K562 (cell line): ENCODE data around the gene GCN1. TPM values are rescaled to one million over a fixed set of nuclear protein-coding genes. Genes with fewer than 3 reads are reported as not detected.

ENCODE experiments used
- ATAC-seq: fragments of 200-7000 bp; cut with Tn5 transposase; 3 replicates; pipeline ENCODE4 v1.9.1; 2020; ENCODE audit warnings: moderate library complexity
- Bru-seq: library from RNA; stranded (reverse); fragments of 400-500 nt; gene quantifications from one replicate; lab custom pipeline; 2021; lab: Mats Ljungman, UMichigan
- BruChase-seq, 2 experiments: library from RNA; stranded (reverse); fragments of 400-500 nt; gene quantifications; one replicate each; lab custom pipeline; 2021; lab: Mats Ljungman, UMichigan
- BruUV-seq: library from RNA; stranded (reverse); fragments of 400-500 nt; replicated peaks from 2 replicates; lab custom pipeline; 2021; lab: Mats Ljungman, UMichigan
- CTCF ChIA-PET: fragments of 300-600 bp; formaldehyde crosslinking; extraction: SDS; loops from one replicate; lab custom pipeline; 2021; ENCODE audit warnings: low intra/inter-chr PET ratio; lab: Yijun Ruan, JAX
- POLR2A ChIA-PET: fragments of 300-600, 350-650 bp; sonication (Branson Sonifier 250); formaldehyde crosslinking; extraction: SDS; loops from one replicate; lab custom pipeline; 2021; ENCODE audit warnings: antibody characterized with exemption, inconsistent platforms; lab: Yijun Ruan, JAX
- DNase-seq, 4 experiments: peaks; one replicate each; pipeline versions ENCODE4 v3.0.0 to v3.0.0-alpha.2; 2011 to 2018; ENCODE audit warnings: low spot score in 3 of 4, mixed read lengths in 3 of 4; ENCODE audit errors: extremely low read depth in 1 of 4
- FAIRE-seq: peaks from 2 replicates; lab custom pipeline; 2011; peaks lifted over from hg19 to GRCh38; lab: Jason Lieb, UNC
- H2AFZ ChIP-seq: 2 replicates; pipeline ENCODE4 v1.6.0; 2011; ENCODE audit warnings: low read depth, low read length, control low read depth, inconsistent platforms
- H3K27ac ChIP-seq: fragments of 200-600 bp; 3 replicates; pipeline ENCODE4 v1.8.0; 2011; ENCODE audit warnings: low read depth, mild to moderate bottlenecking, control low read depth, inconsistent platforms, low read length, moderate library complexity, mixed read lengths; ENCODE audit errors: extremely low read depth
- H3K27me3 ChIP-seq, 2 experiments: fragments of 300-600 bp in 1 of 2; 2 replicates in 1 of 2; 3 replicates in 1 of 2; pipeline versions ENCODE4 v1.6.0 to v1.8.0; 2011; ENCODE audit warnings: inconsistent platforms in 2 of 2, low read length in 2 of 2, mild to moderate bottlenecking in 1 of 2, mixed read lengths in 1 of 2, moderate library complexity in 1 of 2; ENCODE audit not compliant: control insufficient read depth in 2 of 2, insufficient read depth in 2 of 2
- H3K36me3 ChIP-seq: fragments of 300-600 bp; 3 replicates; pipeline ENCODE4 v1.8.0; 2011; ENCODE audit warnings: mild to moderate bottlenecking, low read length, inconsistent platforms; ENCODE audit not compliant: control insufficient read depth, insufficient read depth
- H3K4me1 ChIP-seq, 2 experiments: fragments of 200-600 bp in 1 of 2; replicated peaks in 1 of 2; 2 replicates in 1 of 2; 3 replicates in 1 of 2; pipeline versions ENCODE4 v1.5.1 to v1.8.0; 2011; ENCODE audit warnings: inconsistent platforms in 2 of 2, low read length in 2 of 2, mild to moderate bottlenecking in 1 of 2, mixed read lengths in 1 of 2, moderate library complexity in 1 of 2; ENCODE audit not compliant: control insufficient read depth in 2 of 2, insufficient read depth in 2 of 2
- H3K4me2 ChIP-seq: 2 replicates; pipeline ENCODE4 v1.6.1; 2011; ENCODE audit warnings: low read length, control low read depth, inconsistent platforms, mixed read lengths; ENCODE audit not compliant: insufficient read depth
- H3K4me3 ChIP-seq: fragments of 200-600 bp; sonication (generic), shearing (Covaris generic); 2 replicates; pipeline ENCODE4 v1.5.1; 2016; ENCODE audit warnings: control low read depth, inconsistent platforms
- H3K79me2 ChIP-seq: fragments of 200-600 bp; 3 replicates; pipeline ENCODE4 v1.8.0; 2011; ENCODE audit warnings: low read length, inconsistent platforms; ENCODE audit not compliant: control insufficient read depth, insufficient read depth
- H3K9ac ChIP-seq, 2 experiments: 2 replicates each; pipeline versions ENCODE4 v1.6.0 to v1.6.1; 2011; ENCODE audit warnings: low read depth in 2 of 2, low read length in 2 of 2, control low read depth in 1 of 2, inconsistent platforms in 1 of 2, mild to moderate bottlenecking in 1 of 2, mixed read lengths in 1 of 2; ENCODE audit not compliant: insufficient read depth in 1 of 2
- H3K9me1 ChIP-seq: one replicate; pipeline ENCODE4 v1.6.0; 2011; ENCODE audit warnings: inconsistent platforms, mild to moderate bottlenecking, low read length, moderate library complexity; ENCODE audit not compliant: control insufficient read depth, insufficient read depth
- H3K9me3 ChIP-seq: replicated peaks from 2 replicates; pipeline ENCODE4 v1.5.1; 2011; ENCODE audit warnings: low read depth, low read length, inconsistent platforms; ENCODE audit not compliant: control insufficient read depth, insufficient read depth
- H4K20me1 ChIP-seq: replicated peaks from 2 replicates; pipeline ENCODE4 v1.6.1; 2011; ENCODE audit warnings: low read length, inconsistent platforms, mixed read lengths; ENCODE audit not compliant: control insufficient read depth, insufficient read depth
- CHD2 ChIP-seq: IDR thresholded peaks from 2 replicates; pipeline ENCODE4 v1.6.1; 2011; ENCODE audit warnings: low read depth, low read length
- EGR1 ChIP-seq: fragments of 450-650 bp; conservative IDR thresholded peaks from 2 replicates; pipeline ENCODE4 v1.6.1; 2017; ENCODE audit warnings: mild to moderate bottlenecking
- EZH2 ChIP-seq: IDR thresholded peaks from 2 replicates; pipeline ENCODE4 v1.6.1; 2012; ENCODE audit warnings: low read depth, mild to moderate bottlenecking, inconsistent platforms, low read length, borderline replicate concordance
- FIP1L1 ChIP-seq: fragments of 200-400 bp; formaldehyde crosslinking; IDR thresholded peaks from 2 replicates; pipeline ENCODE4 v1.6.1; 2018; ENCODE audit warnings: mild to moderate bottlenecking, low read depth, low read length; ENCODE audit not compliant: poor library complexity, severe bottlenecking
- PHB2 ChIP-seq: fragments of 450-650 bp; IDR thresholded peaks from 2 replicates; pipeline ENCODE4 v1.6.1; 2017; ENCODE audit warnings: low read depth
- POLR3G ChIP-seq: IDR thresholded peaks from 2 replicates; pipeline ENCODE4 v1.6.1; 2011; ENCODE audit not compliant: insufficient read length, insufficient replicate concordance; ENCODE audit errors: extremely low read depth
- RUNX1 ChIP-seq: sonication (generic); IDR thresholded peaks from 2 replicates; pipeline ENCODE4 v1.6.1; 2016; ENCODE audit warnings: antibody characterized with exemption, low read depth
- SRSF1 ChIP-seq: fragments of 200-400 bp; formaldehyde crosslinking; IDR thresholded peaks from 2 replicates; pipeline ENCODE4 v1.6.1; 2017; ENCODE audit warnings: mild to moderate bottlenecking, low read depth, low read length, moderate library complexity
- ZFP36 ChIP-seq: fragments of 150-350 bp; IDR thresholded peaks from 2 replicates; pipeline ENCODE4 v1.6.1; 2018; ENCODE audit warnings: low read length, low read depth; ENCODE audit not compliant: partially characterized antibody
- ZNF212 ChIP-seq: fragments of 450-650 bp; formaldehyde crosslinking; IDR thresholded peaks from 2 replicates; pipeline ENCODE4 v1.4.0; 2020; ENCODE audit warnings: mild to moderate bottlenecking
- ZNF347 ChIP-seq: fragments of 450-650 bp; formaldehyde crosslinking; IDR thresholded peaks from 2 replicates; pipeline ENCODE4 v1.4.0; 2020; ENCODE audit warnings: low read depth, mild to moderate bottlenecking, moderate library complexity
- ZNF77 ChIP-seq: fragments of 250-450 bp; sonication (Bioruptor Pico); IDR thresholded peaks from 2 replicates; pipeline ENCODE4 v1.5.0; 2020
- WGBS: fragments of 100-300 bp; shearing (Covaris generic); methylation state at CpG from one replicate; pipeline ENCODE4 v1.1.6; 2016; ENCODE audit warnings: low coverage, mixed read lengths; ENCODE audit not compliant: insufficient coverage; ENCODE audit errors: missing lambda C conversion rate; 5-methylcytosine and 5-hydroxymethylcytosine counted together
- in situ Hi-C: fragments of 300-500 bp; cut with MboI; formaldehyde crosslinking; loops from 4 replicates; pipeline ENCODE4 v1.15.0; 2018; ENCODE audit warnings: inconsistent platforms, mixed read lengths
- intact Hi-C: fragments of 100-400 bp; cut with micrococcal nuclease; formaldehyde crosslinking; loops from 2 replicates; pipeline ENCODE4 v1.14.2; 2022
- long read RNA-seq, 3 experiments: library from polyadenylated mRNA in 2 of 3; library from RNA in 1 of 3; unstranded in 2 of 3; stranded (forward) in 1 of 3; transcript quantifications; one replicate each; pipeline ENCODE4 v2.0.0, GENCODE V29; 2019 to 2022
- polyA minus RNA-seq, 3 experiments: library from RNA; depleted of rRNA, polyadenylated mRNA; stranded (reverse); fragments of >200 nt; gene quantifications; 2 replicates each; pipeline ENCODE4 v1.2.3, GENCODE V29; 2011
- polyA plus RNA-seq, 8 experiments: library from polyadenylated mRNA; depleted of rRNA in 4 of 8; stranded (reverse) in 5 of 8; unstranded in 3 of 8; fragments of >200 nt; fragmentation: Nextera tagmentation in 2 of 8; fragmentation: Illumina TruSeq in 1 of 8; extraction: Ambion mirVana in 2 of 8; extraction: Trizol in 1 of 8; gene quantifications; 2 replicates each; pipeline versions ENCODE4 v1.2.1 to v1.2.3, GENCODE V29; 2011 to 2014; ENCODE audit warnings: inconsistent platforms in 1 of 8, missing spikeins in 1 of 8
- total RNA-seq, 7 experiments: library from RNA; depleted of rRNA in 6 of 7; stranded (reverse); fragments of >200 nt in 6 of 7; fragmentation: Illumina TruSeq in 2 of 7; extraction: Trizol in 2 of 7; gene quantifications; 2 replicates each; pipeline versions ENCODE4 v1.2.1 to v1.2.3, GENCODE V29; 2011 to 2021; ENCODE audit warnings: low replicate concordance in 1 of 7

GCN1 gene, protein sequence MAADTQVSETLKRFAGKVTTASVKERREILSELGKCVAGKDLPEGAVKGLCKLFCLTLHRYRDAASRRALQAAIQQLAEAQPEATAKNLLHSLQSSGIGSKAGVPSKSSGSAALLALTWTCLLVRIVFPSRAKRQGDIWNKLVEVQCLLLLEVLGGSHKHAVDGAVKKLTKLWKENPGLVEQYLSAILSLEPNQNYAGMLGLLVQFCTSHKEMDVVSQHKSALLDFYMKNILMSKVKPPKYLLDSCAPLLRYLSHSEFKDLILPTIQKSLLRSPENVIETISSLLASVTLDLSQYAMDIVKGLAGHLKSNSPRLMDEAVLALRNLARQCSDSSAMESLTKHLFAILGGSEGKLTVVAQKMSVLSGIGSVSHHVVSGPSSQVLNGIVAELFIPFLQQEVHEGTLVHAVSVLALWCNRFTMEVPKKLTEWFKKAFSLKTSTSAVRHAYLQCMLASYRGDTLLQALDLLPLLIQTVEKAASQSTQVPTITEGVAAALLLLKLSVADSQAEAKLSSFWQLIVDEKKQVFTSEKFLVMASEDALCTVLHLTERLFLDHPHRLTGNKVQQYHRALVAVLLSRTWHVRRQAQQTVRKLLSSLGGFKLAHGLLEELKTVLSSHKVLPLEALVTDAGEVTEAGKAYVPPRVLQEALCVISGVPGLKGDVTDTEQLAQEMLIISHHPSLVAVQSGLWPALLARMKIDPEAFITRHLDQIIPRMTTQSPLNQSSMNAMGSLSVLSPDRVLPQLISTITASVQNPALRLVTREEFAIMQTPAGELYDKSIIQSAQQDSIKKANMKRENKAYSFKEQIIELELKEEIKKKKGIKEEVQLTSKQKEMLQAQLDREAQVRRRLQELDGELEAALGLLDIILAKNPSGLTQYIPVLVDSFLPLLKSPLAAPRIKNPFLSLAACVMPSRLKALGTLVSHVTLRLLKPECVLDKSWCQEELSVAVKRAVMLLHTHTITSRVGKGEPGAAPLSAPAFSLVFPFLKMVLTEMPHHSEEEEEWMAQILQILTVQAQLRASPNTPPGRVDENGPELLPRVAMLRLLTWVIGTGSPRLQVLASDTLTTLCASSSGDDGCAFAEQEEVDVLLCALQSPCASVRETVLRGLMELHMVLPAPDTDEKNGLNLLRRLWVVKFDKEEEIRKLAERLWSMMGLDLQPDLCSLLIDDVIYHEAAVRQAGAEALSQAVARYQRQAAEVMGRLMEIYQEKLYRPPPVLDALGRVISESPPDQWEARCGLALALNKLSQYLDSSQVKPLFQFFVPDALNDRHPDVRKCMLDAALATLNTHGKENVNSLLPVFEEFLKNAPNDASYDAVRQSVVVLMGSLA (N-terminal part only)
- total RNA-seq (2011; cell fraction: chromatin; rRNA removed; ENCODE audit: low replicate concordance), result 689 and 1,391 TPM in 2 replicates
- 533 and 578 TPM in 2 replicates for total RNA-seq (2011; cell fraction: nucleolus; rRNA removed)
- total RNA-seq (2011; cell fraction: nucleoplasm; rRNA removed), result 336 and 477 TPM in 2 replicates
- total RNA-seq (2014; rRNA removed), result 96.4 and 124 TPM in 2 replicates
- 48.2 and 49.7 TPM in 2 replicates for total RNA-seq (2014; rRNA removed; fragmentation: Illumina TruSeq; extraction: Trizol)
- 51.5 and 54.4 TPM in 2 replicates for total RNA-seq (2015; rRNA removed; fragmentation: Illumina TruSeq; extraction: Trizol)
- total RNA-seq (2021), result 172 and 190 TPM in 2 replicates
- polyA plus RNA-seq (2011; rRNA removed), result 51.7 and 78.4 TPM in 2 replicates
- 52.9 and 58.6 TPM in 2 replicates for polyA plus RNA-seq (2011; cell fraction: cytosol; rRNA removed)
- polyA plus RNA-seq (2011; cell fraction: nucleus; rRNA removed), result 319 and 415 TPM in 2 replicates
- 82.4 and 85.4 TPM in 2 replicates for polyA plus RNA-seq (2012)
- 81.4 and 108 TPM in 2 replicates for polyA plus RNA-seq (2014; fragmentation: Illumina TruSeq; extraction: Trizol)
- polyA plus RNA-seq (2014; fragmentation: Nextera tagmentation; extraction: Ambion mirVana), result 10 to 100 TPM; 11.9 to 18.2 TPM
- polyA plus RNA-seq (2014; rRNA removed), result 78.4 and 94.0 TPM in 2 replicates
- 168 and 179 TPM in 2 replicates for polyA minus RNA-seq (2011; rRNA and poly(A)+ RNA removed)
- 131 and 132 TPM in 2 replicates for polyA minus RNA-seq (2011; cell fraction: cytosol; rRNA and poly(A)+ RNA removed)
- polyA minus RNA-seq (2011; cell fraction: nucleus; rRNA and poly(A)+ RNA removed), result 176 and 241 TPM in 2 replicates
- percentile 82 among the genes with signal in this experiment for Bru-seq, nascent RNA
- BruChase-seq, experiment 1, labeled RNA remaining after a 2-hour chase, result percentile 82 among the genes with signal in this experiment
- BruChase-seq, experiment 2, labeled RNA remaining after a 6-hour chase, result percentile 89 among the genes with signal in this experiment
- long read RNA-seq, experiment 1, full-length matches to known transcripts, result 5 of 331 reads
- long read RNA-seq, experiment 1, partial matches to known transcripts, result 296 of 331 reads
- long read RNA-seq, experiment 1, other reads (novel, unspliced or antisense), result 30 of 331 reads
- long read RNA-seq, experiment 2, partial matches to known transcripts, result 110 of 159 reads
- long read RNA-seq, experiment 2, other reads (novel, unspliced or antisense), result 49 of 159 reads
- long read RNA-seq, experiment 3, partial matches to known transcripts, result 17 of 17 reads
- long read RNA-seq, experiment 3, other reads (novel, unspliced or antisense), result 0 of 17 reads

DNA sequence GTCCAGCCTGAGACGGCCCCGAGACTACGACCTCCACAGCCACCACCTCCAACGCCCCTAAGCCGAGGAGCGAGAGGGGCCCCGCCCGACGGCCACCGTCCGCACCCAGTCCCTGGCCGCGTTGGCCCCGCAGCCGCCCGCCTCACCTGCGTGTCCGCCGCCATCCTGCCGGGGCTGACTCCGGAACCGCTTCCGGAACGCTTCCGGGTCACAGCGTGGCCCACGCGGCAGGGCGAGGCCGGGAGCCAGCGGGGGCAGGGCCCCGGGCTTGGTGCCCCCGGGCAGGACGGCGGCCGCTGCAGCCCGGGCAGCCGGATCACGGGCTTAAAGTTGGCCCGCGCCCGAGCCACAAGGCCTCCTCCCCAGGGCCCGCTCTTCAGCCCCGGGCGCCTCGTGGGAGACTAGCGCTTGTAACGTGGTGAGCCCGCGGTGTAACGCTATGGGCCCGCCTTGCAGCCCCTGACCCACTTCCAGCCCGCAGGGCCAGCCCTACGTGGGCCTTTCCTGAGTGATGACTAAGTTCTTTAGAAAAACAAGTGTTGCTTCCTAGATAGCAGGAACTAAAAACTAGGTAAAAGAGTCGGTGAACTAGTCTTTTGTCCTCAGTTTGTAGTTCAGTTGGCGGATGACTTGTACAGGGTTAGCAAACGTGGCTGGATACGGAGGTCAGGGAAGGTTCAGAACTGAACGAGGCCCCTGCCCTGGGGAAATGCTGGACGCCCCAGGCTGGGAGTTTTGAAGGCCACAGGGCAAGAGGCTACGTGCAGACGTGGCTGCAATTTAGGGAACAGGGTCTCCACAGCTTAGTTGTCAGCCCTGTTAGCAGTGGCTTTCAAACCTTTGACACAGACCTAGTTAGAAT is at the start of gene GCN1:
TSS of gene GCN1 (minus strand) at position 182 of the 862 bp plus-strand sequence. CDS start at position 164, 18 bp downstream.
- under 1% methylated on average over 55 of the region's 62 CpGs for WGBS
- Histone ChIP-seq H3K36me3 (peaks cover 73% of the 10 kb centered on the region), H3K9me1 (no peaks in the 10 kb centered on the region), H3K79me2 (peaks cover 99% of the 10 kb centered on the region), H3K4me1 (peaks cover 12 to 38% of the 10 kb centered on the region in 2 experiments; a peak in 4 of 5 replicates), H3K27me3 (no peaks in the 10 kb centered on the region), H3K9ac (peak within 1 kb of the TSS; percentile 94 to 95), H3K27ac (peak within 1 kb of the TSS; percentile 96), H3K4me3 (peak within 1 kb of the TSS; percentile 98), H2AFZ (peak within 1 kb of the TSS; percentile 76), H3K9me3 (no peaks in the 10 kb centered on the region), H4K20me1 (peaks cover 38% of the 10 kb centered on the region), H3K4me2 (peak within 1 kb of the TSS; percentile 99)
- peak; percentile 72 for FAIRE-seq
- intact Hi-C loops (no loop called here), in situ Hi-C loops (no loop called here)
- BruUV-seq, result TSS peak; percentile 97
- peak; percentile 79 for ATAC-seq
- ChIA-PET CTCF (no interaction called here), POLR2A (interaction anchor here (1.0 to 12.6 kb wide), 7 partner anchors 12 to 97 kb away, joined by 3 to 331 read pairs (median 13); partner anchors contain the start of genes PXN, RNU4-1 and RNU4-2)
- DNase-seq, result peak; percentile 85 to 88 (median 86)
- TF ChIP-seq ZNF212 (CRISPR knock-in tag), result no peak
- TF ChIP-seq POLR3G, result no peak
- TF ChIP-seq ZFP36, result no peak
- peak; percentile 48 for TF ChIP-seq EGR1
- no peak for TF ChIP-seq PHB2
- TF ChIP-seq EZH2, result no peak
- peak; percentile 58 for TF ChIP-seq CHD2
- 0 out of 2 replicates have a peak, but pooled peaks have one; percentile 38 for TF ChIP-seq SRSF1
- TF ChIP-seq ZNF347 (CRISPR knock-in tag), result 0 out of 2 replicates have a peak, but pooled peaks have one; percentile 34
- no peak for TF ChIP-seq RUNX1
- TF ChIP-seq ZNF77 (CRISPR knock-in tag), result no peak
- peak; percentile 99 for TF ChIP-seq FIP1L1
